Ascending aorta (tissue), 2 donors: ENCODE data around the gene CACNA1H. TPM values are rescaled to one million over a fixed set of nuclear protein-coding genes. Genes with fewer than 3 reads are reported as not detected.

Source experiments
- DNase-seq, 2 donors: peaks; one replicate each; pipeline ENCODE4 v3.0.0-alpha.2; 2019; ENCODE audit warnings: low spot score in 2 of 2
- H3K27ac ChIP-seq, 2 donors: fragments of 200-600 bp; sonication (generic); one replicate each; pipeline ENCODE4 v1.5.1; 2016 to 2017; ENCODE audit warnings: mild to moderate bottlenecking in 1 of 2
- H3K27me3 ChIP-seq: fragments of 200-600 bp; sonication (generic); one replicate; pipeline ENCODE4 v1.5.1; 2017
- H3K36me3 ChIP-seq, 2 donors: fragments of 200-600 bp; sonication (generic); one replicate each; pipeline ENCODE4 v1.5.1; 2016
- H3K4me1 ChIP-seq, 2 donors: fragments of 200-600 bp; sonication (generic); one replicate each; pipeline ENCODE4 v1.5.1; 2016 to 2017; ENCODE audit warnings: mild to moderate bottlenecking in 1 of 2
- H3K4me3 ChIP-seq, 2 donors: fragments of 200-600 bp; sonication (generic); one replicate each; pipeline ENCODE4 v1.5.1; 2016 to 2017; ENCODE audit warnings: mild to moderate bottlenecking in 1 of 2
- H3K9me3 ChIP-seq, 2 donors: fragments of 200-600 bp; sonication (generic); one replicate each; pipeline ENCODE4 v1.5.1; 2016
- intact Hi-C: fragments of 100-400 bp; cut with DNase I; formaldehyde crosslinking; loops from one replicate; pipeline ENCODE4 v1.15.1; 2023
- total RNA-seq: library from RNA; depleted of rRNA; stranded (reverse); fragments of >200 nt; gene quantifications from one replicate; pipeline ENCODE4 v1.1.0, GENCODE V29; 2016
- TF ChIP-seq, protein P1 (sequence below), 3 experiments: fragments of 200-600 bp in 2 of 3; fragments of 450-650 bp in 1 of 3; sonication (generic) in 2 of 3; IDR thresholded peaks; one replicate each; pipeline ENCODE4 v1.5.1; 2016 to 2019; ENCODE audit warnings: antibody characterized with exemption in 3 of 3, mild to moderate bottlenecking in 1 of 3, moderate library complexity in 1 of 3

The CACNA1H gene
- total RNA-seq, 1 donor from 2014 or later: 57.5 TPM

DNA sequence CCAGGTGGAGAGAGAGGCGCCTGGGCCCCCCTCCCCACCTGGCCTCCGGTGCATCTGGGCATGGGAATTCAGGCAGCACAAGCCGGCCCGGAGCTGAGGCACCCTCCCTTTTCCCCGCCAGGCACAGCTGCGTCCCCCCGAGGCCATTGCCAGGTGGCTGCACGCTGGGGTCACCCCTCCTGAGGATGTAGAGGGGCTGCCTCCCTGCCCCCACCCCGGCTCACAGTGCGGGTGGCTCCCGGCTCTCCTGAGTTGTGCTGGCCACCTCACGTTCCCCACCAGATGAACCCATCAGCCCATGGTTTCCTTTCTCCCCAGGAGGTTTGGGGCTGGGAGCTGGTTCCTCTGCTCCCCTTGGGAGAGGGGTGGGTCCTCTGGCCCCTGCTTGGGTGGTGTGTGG lies 12.6 kb downstream of the CACNA1H start:
- Histone ChIP-seq H3K9me3 (no peaks in the 10 kb centered on the region), H3K36me3 (no peaks in the 10 kb centered on the region), H3K4me3 (no peak overlapping the region), H3K27me3 (no peaks in the 10 kb centered on the region), H3K4me1 (peaks cover 13 to 17% of the 10 kb centered on the region in 2 donors), H3K27ac (no peak overlapping the region)
- intact Hi-C loops: no loop called here
- TF ChIP-seq, protein P1, sequence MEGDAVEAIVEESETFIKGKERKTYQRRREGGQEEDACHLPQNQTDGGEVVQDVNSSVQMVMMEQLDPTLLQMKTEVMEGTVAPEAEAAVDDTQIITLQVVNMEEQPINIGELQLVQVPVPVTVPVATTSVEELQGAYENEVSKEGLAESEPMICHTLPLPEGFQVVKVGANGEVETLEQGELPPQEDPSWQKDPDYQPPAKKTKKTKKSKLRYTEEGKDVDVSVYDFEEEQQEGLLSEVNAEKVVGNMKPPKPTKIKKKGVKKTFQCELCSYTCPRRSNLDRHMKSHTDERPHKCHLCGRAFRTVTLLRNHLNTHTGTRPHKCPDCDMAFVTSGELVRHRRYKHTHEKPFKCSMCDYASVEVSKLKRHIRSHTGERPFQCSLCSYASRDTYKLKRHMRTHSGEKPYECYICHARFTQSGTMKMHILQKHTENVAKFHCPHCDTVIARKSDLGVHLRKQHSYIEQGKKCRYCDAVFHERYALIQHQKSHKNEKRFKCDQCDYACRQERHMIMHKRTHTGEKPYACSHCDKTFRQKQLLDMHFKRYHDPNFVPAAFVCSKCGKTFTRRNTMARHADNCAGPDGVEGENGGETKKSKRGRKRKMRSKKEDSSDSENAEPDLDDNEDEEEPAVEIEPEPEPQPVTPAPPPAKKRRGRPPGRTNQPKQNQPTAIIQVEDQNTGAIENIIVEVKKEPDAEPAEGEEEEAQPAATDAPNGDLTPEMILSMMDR (IDR thresholded peaks at IDR 0.05): no peak
- DNase-seq: no peak

DNA sequence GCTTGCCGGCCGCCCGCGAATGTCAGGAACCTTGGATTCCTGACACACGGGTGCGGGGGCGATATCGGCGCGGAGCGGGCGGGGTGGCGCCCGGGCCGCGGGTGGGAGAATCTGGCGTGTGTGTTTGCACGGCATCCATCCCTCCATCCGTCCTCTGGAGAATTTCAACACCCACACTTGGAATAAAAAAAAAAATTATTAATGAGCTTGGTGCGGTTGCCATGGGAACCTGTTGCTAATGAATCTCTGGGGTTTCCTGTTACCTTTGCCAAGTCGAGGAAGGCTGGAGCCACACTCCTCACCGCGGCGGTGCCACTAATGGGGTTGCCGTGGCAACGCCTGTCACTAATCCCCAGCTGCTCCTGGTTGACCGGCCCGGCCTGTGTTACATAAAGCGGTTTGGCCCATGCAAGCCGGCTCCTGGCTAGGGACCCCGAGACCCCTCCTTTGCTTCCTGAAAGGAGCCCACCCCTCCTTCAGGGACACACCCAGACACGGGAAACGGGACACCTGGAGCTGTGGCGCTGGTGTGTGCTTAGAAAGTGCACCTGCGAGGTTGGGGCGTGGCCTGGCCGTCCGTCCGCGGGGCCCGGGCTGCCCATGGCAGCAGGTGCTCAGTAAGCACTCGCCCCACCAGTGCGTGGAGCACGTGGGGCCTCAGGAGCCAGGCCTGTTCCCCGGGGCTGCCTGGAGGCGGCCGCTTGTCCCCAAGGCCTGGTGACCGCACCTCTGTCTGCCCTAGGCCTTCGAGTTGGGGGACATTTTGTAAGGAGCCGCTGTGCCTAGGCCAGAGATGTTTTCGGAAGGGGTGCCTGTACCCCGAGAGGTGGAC lies 14.6 kb downstream of the CACNA1H start:
- Histone ChIP-seq H3K4me3 (no peak overlapping the region), H3K36me3 (no peaks in the 10 kb centered on the region), H3K9me3 (no peaks in the 10 kb centered on the region), H3K4me1 (peaks cover 4 to 6% of the 10 kb centered on the region in 2 donors), H3K27me3 (no peaks in the 10 kb centered on the region), H3K27ac (no peak overlapping the region)
- TF ChIP-seq, protein P1 (IDR thresholded peaks at IDR 0.05): no peak
- no peak for DNase-seq
- intact Hi-C loops: no loop called here

DNA sequence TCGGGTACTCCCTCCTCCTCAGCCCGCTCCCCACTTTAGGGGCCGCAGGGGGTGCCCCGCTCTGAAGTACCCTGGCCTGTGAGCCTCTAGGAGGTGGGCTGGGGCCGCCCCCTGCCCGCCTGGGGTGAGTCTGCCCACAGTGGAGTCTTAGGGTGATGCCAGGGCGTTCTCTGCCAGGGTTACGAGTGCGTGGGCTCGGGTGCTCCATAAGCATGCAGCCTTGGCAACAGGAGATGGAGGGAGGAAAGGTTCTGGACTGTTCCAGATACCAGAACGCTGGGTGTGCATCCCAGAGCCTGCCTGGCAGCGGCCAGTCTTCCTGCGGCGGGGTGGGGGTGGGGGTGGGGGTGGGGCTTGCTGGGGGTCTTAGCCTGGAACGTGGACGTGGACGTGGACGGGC lies 15.9 kb downstream of the CACNA1H start:
- H3K4me3 ChIP-seq: no peak overlapping the region
- peaks cover 4 to 6% of the 10 kb centered on the region in 2 donors for H3K4me1 ChIP-seq
- H3K9me3 ChIP-seq: no peaks in the 10 kb centered on the region
- intact Hi-C loops: no loop called here
- TF ChIP-seq, protein P1 (IDR thresholded peaks at IDR 0.05): no peak
- H3K27ac ChIP-seq: no peak overlapping the region
- no peaks in the 10 kb centered on the region for H3K27me3 ChIP-seq
- DNase-seq: no peak
- no peaks in the 10 kb centered on the region for H3K36me3 ChIP-seq

DNA sequence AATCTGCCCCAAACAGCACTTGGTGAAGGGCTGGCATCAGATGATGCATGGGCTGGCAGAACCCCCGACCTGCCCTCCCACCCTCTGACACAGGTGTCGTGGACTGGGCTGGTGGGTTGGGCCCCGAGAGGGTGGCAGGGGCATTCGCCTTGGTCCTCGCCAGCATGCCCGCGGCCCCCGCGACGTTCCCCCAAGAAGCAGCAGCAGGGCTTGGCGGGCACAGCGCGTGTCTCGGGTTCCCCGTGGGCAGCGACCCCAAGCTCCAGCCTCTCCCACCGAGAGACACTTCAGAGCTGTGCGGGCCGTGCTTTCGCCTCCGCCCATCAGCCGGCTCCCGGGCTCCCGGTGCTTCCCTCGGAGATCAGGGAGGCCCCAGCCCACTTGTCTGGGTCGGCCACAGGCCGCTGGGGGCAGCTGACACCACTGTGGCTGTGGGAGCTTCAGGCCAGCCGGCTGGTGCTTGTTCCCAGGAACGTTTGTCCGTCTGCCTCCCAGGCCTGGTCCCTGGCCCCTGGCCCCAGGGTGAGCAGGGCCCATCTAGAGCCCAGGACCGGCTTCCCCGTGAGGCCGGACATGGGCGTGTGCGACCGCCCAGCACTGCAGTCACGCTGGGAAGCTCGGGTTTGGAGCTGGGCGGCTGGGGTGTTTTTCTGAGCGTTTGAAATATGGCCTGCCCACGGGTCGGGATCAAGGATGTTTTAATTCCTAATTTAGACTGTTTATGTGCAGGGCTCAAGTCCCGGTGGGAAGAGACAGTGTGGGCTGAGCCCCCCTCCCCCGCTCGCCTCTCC lies 16.6 kb downstream of the CACNA1H start:
- Histone ChIP-seq H3K9me3 (no peaks in the 10 kb centered on the region), H3K4me1 (peaks cover 4 to 6% of the 10 kb centered on the region in 2 donors), H3K36me3 (no peaks in the 10 kb centered on the region), H3K4me3 (peak overlapping the region in 1 of 2 donors; percentile 5), H3K27ac (peak overlapping the region in 1 of 2 donors; percentile 32), H3K27me3 (no peaks in the 10 kb centered on the region)
- intact Hi-C loops: no loop called here
- DNase-seq: no peak
- TF ChIP-seq, protein P1 (IDR thresholded peaks at IDR 0.05): no peak

DNA sequence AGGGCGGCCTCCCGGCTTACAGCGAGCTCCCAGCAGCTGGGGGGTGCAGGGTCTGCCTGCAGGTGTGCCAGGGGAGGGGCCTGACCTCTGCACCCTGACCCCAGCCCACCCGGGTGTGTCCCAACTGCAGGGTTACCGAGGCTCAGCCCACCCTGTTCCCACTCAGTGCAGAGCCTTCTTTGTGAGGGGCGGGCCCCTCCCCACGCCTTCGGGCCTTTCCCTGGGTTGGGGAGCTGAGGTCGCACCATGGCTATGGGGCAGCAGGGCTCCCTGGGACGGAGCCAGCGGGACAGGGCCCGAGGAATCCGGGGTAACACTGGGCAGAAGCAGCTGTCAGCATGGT lies 17.1 kb downstream of the CACNA1H start:
- DNase-seq: no peak
- no peaks in the 10 kb centered on the region for H3K9me3 ChIP-seq
- H3K36me3 ChIP-seq: no peaks in the 10 kb centered on the region
- H3K27me3 ChIP-seq: no peaks in the 10 kb centered on the region
- H3K4me3 ChIP-seq: peak overlapping the region in 1 of 2 donors; percentile 5
- peak overlapping the region in 1 of 2 donors; percentile 32 for H3K27ac ChIP-seq
- TF ChIP-seq, protein P1 (IDR thresholded peaks at IDR 0.05): no peak
- H3K4me1 ChIP-seq: peaks cover 4 to 6% of the 10 kb centered on the region in 2 donors
- intact Hi-C loops: no loop called here
